Measurements from ENCODE around the gene TRAF6. TPM values are rescaled to one million over a fixed set of nuclear protein-coding genes. Genes with fewer than 3 reads are reported as not detected.

TRAF6 gene
- total and polyA plus RNA-seq, 9 of the 15 experiments (the other 6 are each of a cell fraction or from before 2014, with no cell fraction given), result 2.0 to 13.1 (median 8.2) TPM

GRCh38 chr11:36509694-36510593 is at the start of gene TRAF6 (continued):
- peak; percentile 82 for TF ChIP-seq U2AF1 (optimal IDR thresholded peaks at IDR 0.05; ENCODE audit: low read depth, low read length)
- no peak for TF ChIP-seq NR2C1 (IDR thresholded peaks at IDR 0.05)
- TF ChIP-seq NR2C1 (tag; IDR thresholded peaks at IDR 0.05), result peak; percentile 66
- TF ChIP-seq ZBED1 (IDR thresholded peaks at IDR 0.05), result no peak; the same call in 1 of the 2 replicates
- TF ChIP-seq CTCF (IDR thresholded peaks at IDR 0.05 in 2 of 3, conservative IDR thresholded peaks at IDR 0.05 in 1 of 3; ENCODE audit: insufficient read depth in 2 of 3, low read depth in 1 of 3, low read length in 3 of 3), result peak; percentile 80 to 92 (median 86)
- TF ChIP-seq ZFP30 (CRISPR knock-in tag; IDR thresholded peaks at IDR 0.05; ENCODE audit: borderline replicate concordance), result no peak
- TF ChIP-seq MAZ (CRISPR knock-in tag; conservative IDR thresholded peaks at IDR 0.05 in 1 of 2, IDR thresholded peaks at IDR 0.05 in 1 of 2), result peak; percentile 96 to 97
- TF ChIP-seq SUPT5H (IDR thresholded peaks at IDR 0.05), result peak; percentile 97
- peak; percentile 63 for TF ChIP-seq FUS (optimal IDR thresholded peaks at IDR 0.05; ENCODE audit: low read depth, low read length)
- no peak for TF ChIP-seq NFXL1 (CRISPR knock-in tag; IDR thresholded peaks at IDR 0.05)
- TF ChIP-seq KLF1 (tag; IDR thresholded peaks at IDR 0.05), result 0 out of 2 replicates have a peak, but pooled peaks have one; percentile 28
- peak; percentile 44 for TF ChIP-seq BHLHE40 (IDR thresholded peaks at IDR 0.05; ENCODE audit: low read length)
- peak; percentile 56 for TF ChIP-seq ZBTB40 (IDR thresholded peaks at IDR 0.05)
- TF ChIP-seq ZBTB40 (CRISPR knock-in tag; IDR thresholded peaks at IDR 0.05), result no peak
- peak; percentile 85 for TF ChIP-seq LCOR (CRISPR knock-in tag; IDR thresholded peaks at IDR 0.05)
- TF ChIP-seq SP2 (IDR thresholded peaks at IDR 0.05; ENCODE audit: extremely low read depth, low read depth, low read length, poor library complexity, severe bottlenecking), result peak; percentile 94
- peak; percentile 48; the same call in 1 of the 2 replicates for TF ChIP-seq GTF2E2 (tag; IDR thresholded peaks at IDR 0.05)
- peak; percentile 83; the same call in 1 of the 2 replicates for TF ChIP-seq FOXP1 (CRISPR knock-in tag; IDR thresholded peaks at IDR 0.05)
